ENCODE data around the gene HIPK2.
"Not testable (repeated sequence)": the region's sequence is repeated elsewhere in the genome, so short reads cannot be mapped to it uniquely, and the experiment has no call there.

HIPK2 gene

GRCh38 chr7:139692723-139693122, 85.1 kb downstream of the HIPK2 start:
- no peak for FAIRE-seq

- no peak for FAIRE-seq
Observed at GRCh38 chr7:139691253-139691781, 86.5 kb downstream of the HIPK2 start.

DNA sequence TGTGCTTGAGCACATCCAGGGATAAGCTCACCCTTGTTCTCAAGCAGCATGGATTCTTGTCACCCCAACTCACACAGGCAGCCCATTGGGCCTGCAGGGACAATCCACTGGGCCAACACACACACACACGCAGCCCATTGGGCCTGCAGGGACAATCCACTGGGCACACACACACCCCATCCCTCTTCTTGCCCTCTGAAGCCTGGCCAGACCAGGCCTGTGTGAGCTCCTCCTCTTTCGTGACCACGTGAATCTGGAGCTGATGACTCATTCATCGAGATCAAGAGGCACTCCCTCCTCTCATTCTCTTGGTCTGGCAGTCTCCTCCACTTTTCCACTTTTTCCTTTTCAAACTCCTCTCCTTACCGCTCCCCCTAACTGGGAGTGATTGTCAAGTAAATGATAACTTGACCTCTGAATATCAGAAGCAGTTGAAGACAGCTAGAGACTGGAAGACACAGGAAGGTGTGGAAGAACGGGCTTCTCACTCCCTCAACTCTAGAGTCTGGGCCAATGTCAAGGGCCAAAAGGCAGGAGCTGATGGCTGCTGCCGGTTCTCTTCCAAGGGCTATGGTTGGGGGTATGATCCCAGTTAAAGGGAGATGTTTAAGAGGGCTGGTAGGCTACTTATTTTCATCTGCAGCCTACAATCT, 89.7 kb downstream of the HIPK2 start:
- no peak for FAIRE-seq

- no peak for FAIRE-seq
Observed at GRCh38 chr7:139687211-139687954, 90.4 kb downstream of the HIPK2 start.

GRCh38 chr7:139683137-139683921, 94.5 kb downstream of the HIPK2 start:
- no peak for FAIRE-seq

DNA sequence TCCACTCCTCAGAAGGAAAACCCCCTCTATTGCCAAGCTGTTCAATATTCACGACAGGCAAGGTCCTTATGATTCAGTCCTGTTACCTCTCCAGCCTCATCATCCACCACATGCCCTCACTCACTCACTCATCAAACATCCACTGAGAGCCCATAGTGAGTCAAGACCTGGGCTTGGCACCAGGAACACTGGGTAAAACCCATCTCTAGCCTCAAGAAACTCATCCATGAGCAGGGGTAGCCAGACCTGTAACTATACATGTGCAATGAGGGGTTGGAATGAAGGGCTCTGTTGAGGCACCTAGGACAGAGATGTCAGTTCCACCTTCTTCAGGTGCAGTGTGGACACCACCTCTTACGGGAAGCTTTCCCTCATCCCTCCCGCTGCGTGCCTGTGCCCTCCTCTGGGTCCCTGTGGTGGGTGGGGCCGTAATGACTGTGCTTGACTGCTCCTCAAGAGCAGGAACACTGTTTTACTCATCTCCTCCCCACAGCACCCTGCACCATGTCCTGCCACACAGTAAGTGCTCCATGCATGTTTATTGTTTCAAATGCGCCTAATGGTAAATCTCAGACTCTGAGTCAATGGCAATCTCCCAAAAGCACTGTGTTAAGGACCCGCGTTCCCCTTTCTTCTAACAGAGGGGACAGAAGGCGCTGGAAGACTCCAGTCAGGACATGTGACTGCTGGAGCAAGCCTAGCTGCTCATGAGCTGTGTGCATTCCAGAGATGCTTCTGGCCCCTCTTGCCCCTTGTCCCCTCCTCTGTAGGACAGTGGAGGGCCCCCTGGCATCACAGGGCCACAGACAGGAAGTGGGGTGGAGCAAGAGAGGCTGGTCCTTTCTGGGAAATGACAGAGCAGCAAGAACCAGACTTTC, 95.4 kb downstream of the HIPK2 start:
- no peak for FAIRE-seq

DNA sequence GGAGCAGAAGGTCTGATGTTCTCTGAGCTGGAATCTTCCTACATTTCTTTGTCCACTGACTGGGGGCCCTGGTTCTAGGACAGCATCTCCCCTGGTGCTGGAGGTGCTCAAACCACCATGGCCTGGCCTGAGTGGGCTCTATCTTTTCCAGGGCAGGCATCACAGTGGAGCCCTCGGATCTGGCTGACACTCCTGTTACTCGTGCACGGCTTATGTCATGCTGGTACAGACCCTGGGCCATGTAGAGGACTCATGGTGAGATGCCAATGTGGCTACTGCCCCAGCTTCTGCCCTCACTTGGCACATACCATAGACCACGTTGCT, 96.0 kb downstream of the HIPK2 start:
- no peak for FAIRE-seq

DNA sequence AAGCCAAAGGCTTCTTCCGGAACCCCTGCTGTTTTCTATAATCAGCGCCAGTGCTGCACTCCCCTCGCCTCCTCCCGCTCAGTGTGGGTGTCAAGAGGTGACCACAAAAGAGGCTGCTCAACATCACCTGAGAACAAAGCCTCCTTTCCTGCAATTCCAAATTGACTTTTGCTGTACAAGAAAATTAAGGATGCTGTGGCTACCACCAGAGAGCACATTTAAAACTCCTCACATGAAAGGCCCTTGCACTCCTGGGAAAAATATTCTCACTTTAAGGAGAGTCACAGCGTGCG, 96.4 kb downstream of the HIPK2 start:
- no peak for FAIRE-seq

- FAIRE-seq: no peak
Observed at GRCh38 chr7:139680676-139681462, 96.9 kb downstream of the HIPK2 start.

DNA sequence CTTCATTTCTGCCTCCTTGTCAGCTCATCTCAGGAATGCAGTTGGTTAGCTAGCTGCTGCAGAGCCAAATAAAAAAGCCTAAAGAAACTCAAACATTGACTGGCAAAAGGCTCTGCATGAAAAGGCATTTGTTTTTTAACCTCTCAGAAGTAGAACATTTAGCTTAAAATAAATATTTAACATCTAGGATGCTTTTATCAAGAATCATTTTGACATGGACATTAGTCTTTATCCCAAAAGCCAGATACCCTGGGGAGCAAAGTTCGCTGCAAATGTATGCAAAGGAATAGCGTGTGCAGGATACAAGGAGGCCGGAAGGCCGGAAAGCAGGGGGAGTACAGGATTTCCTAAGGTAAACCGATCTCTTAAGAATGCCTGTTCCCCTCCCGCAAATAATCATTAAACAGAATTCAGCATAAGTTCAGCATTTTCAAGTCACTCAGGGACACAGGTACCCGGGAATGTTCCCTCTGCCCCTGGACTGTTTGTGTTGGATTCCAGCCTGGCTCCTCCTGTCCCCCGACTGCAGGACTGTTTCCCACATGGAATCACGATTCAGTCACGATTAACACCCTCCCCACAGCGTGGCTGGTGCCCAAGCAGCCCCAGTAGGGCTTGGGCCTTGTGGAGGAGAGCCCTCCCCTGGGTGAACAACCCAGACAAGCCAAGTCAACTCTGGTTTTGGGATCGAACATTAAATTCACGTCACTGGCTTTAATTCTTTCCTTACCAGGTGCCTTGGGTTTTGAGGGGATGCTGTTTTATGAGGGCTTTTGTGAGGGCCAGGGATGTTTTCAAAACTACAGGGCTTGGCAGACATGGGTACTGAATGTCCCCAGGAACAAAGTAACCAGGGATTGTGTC, 97.8 kb downstream of the HIPK2 start:
- no peak for FAIRE-seq

DNA sequence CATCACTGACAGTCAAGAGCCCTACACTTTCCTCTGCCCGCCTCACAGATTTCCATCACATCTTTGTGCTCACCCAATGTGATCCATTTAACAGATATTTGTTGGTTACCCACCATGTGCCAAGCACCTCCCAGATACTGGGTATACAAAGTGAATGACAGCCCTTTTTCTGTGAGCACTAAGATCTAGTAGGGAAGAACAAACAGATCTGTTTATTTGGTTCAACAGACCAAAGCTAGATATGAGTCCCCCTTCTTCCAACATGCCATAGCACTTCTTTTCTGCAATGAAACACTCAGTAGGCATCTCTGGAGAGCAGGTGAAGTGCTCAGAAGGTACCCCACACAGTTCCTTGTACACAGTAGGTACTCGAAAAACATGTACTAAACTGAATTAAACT, 101.4 kb downstream of the HIPK2 start:
- FAIRE-seq: no peak

DNA sequence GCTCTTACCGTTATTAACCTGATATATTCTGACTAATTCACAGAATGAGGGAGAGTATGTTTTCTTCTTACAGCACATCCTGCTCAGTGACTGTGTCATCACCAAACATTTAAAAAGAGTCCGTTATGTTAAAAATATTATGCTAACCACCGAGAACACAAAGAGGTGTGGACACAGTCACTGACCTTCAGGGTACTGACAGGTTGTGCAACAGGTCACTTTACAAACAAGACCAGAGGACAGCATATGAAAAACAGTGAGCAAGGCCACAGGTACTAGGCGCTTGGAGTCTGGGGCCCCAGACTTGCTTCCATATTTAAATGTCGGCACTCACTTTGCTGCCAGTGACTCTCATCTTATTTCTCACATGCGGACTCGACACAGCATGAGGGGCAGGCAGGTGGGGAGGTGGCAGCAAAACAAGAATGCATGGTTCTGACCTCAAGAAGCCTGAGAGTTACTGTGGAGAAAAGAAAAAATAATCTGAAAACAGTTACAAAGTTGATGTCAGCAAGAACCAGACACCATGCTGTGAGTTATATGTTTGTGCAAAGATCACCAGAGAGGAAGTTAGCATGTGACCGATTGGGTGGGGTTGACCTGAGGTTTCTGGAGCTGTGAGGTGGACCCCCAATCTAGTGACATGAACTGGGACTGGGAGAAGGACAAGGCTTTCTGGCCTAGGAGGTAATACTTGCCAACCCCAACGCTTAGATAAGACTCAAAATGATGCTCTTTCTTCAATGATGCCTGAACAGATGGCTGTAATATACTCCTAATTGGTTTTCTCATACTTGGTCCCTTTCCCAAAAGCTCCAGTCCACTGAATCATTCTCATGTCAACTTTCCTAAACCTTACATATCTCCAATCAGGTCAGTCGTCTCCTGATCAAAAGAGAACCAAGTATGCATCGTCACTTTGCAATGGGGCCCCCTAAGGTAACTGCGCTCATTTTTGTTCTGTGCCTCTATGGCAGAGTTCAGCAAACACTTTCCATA, 102.4 kb downstream of the HIPK2 start:
- no peak for FAIRE-seq

DNA sequence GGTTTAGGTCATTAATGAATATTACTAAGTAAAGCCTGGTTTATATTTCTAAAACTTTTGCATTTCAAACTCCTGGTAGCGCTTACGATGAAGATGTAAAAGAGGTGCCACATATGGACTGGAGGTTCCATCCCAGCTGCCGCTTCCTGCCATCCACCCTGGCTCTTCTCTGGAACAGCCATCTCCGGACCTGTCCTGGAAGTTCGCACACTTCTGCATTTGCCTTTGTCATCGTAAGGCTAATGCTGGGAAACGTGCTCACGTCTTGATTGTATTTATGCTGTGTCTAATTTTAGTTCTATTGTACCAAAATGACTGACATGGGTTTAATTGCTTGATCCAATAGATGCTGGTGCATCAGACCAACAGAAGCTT, 103.1 kb downstream of the HIPK2 start:
- no peak for FAIRE-seq

- FAIRE-seq: no peak
Observed at GRCh38 chr7:139674341-139674740, 103.5 kb downstream of the HIPK2 start.

DNA sequence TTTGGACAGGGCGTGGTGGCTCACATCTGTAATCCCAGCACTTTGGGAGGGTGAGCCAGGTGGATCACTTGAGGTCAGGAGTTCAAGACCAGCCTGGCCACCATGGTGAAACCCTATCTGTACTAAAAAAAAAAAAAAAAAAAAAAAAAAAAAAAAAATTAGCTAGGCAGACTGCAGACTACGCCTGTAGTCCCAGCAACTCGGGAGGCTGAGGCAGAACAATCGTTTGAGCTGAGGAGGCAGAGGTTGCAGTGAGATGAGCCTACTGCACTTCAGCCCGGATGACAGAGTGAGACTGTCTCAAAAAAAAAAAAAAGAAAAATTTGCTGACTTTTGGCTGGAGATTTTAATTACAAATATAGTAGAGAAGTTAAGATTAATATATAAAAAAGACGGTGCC, 104.0 kb downstream of the HIPK2 start:
- FAIRE-seq: no peak

DNA sequence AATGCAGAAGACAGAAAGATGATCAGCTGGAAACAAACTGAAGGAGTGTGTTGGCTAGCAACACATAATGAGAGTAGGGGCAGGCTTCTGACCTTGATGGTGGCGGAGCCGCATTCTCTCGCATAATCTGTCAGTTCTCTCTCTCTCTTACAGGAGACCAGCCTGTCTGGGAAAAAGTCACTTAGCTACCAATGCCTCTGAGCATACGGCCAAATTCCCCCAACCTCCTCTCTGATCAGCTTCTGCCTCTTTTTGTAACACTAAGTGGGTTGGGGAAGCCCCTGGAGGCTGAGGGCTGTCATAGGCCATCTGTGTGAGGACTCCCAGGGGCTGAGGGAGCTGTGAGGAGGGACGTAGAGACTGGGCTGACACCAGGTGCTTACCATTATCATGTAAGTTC, 104.6 kb downstream of the HIPK2 start:
- no peak for FAIRE-seq

DNA sequence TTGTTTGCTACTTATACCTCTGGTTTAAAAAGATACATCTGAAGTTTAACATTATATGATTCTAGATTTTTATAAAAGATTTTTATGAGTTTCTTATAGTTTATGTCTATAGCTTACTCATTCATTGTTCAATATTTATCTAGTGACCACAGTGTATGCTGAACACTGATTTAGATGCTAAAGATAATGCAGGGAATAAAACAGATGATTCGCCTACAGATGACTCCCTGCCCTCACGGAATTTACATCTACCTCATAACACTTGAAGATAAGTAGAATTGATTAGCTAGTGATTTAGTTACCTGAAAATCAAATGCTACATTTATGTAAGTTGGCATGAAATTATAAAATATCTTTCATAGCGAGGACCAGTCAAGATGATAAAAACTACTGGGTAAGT, 105.8 kb downstream of the HIPK2 start:
- no peak for FAIRE-seq

DNA sequence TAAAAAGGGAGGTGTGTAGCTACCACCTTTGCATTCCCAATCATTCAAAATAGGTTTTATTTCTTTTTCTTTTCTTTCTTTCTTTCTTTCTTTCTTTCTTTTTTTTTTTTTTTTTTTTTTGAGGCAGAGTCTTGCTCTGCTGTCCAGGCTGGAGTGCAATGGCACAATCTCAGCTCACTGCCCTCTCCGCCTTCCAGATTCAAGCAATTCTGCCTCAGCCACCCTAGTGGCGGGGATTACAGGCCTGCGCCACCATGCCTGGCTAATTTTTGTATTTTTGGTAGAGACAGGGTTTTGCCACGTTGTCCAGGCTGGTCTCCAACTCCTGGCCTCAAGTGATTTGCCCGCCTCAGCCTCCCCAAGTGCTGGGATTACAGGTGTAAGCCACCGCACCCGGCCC, 107.1 kb downstream of the HIPK2 start:
- not testable (repeated sequence) for FAIRE-seq

DNA sequence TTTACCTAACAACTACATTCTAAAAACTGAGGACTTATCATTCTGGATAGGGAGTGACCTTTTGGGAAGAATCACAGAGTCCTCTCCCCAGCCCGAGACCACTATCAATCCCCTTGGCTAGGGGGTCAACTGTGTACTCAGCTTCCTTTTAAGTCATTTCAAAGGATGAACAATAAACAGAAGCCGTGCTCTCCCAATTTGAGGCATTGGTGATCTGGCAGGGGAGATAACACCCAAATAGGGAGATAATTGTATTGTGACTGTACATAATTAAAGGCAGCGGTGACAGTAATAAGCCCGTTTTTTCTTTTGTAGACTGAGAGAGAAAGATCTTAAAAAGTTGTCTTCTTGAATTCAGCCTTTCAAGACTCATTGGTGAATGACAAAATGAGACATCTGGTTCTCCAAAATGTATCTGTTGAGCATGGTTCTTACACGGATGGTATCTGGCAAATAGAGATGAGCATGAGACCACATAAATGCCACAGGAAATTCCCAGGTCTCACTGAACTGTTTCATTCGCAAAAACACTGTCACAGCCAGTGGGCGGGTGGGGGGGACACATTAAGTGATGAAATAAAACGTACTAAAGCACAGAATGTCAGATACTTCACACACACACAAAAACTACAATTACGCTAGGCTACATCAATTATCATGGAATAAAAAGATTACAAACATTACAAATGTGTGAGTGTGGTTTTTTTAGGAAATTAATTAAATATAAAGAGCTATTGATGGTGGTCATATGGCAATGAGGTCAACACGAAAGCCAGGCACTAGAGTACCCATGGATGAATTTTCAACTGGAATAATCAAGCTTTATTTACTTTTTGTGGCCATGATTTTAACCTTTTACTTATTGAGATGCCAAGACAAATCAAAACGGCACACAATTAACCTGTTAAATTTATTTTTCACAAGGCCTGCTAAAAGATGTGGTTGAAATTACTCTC, 108.4 kb downstream of the HIPK2 start:
- no peak for FAIRE-seq

All from colon (tissue), 2 donors.